Measurements from ENCODE around the gene RANBP10.

- TF ChIP-seq EZH2 (IDR thresholded peaks at IDR 0.05) (no peak), FOXP2 (optimal IDR thresholded peaks at IDR 0.05; ENCODE audit: control extremely low read depth, extremely low read length, insufficient read depth) (no peak), POLR2AphosphoS5 (IDR thresholded peaks at IDR 0.05; ENCODE audit: borderline replicate concordance, low read depth, low read length) (no peak)
These were observed 43.3 kb downstream of the RANBP10 start for GRCh38 chr16:67763066-67763465.

Measured in SK-N-MC (cell line).